GM20000 (cell line): ENCODE measurements around the gene ZCRB1.

Experiments
- DNase-seq: peaks from one replicate; pipeline ENCODE4 v3.0.0; 2012; ENCODE audit warnings: low spot score
- TF ChIP-seq, protein P1 (sequence below): IDR thresholded peaks from 2 replicates; pipeline ENCODE4 v1.5.1; 2012; ENCODE audit warnings: mild to moderate bottlenecking, control low read depth; ENCODE audit errors: extremely low read depth, missing control alignments

ZCRB1 gene

DNA sequence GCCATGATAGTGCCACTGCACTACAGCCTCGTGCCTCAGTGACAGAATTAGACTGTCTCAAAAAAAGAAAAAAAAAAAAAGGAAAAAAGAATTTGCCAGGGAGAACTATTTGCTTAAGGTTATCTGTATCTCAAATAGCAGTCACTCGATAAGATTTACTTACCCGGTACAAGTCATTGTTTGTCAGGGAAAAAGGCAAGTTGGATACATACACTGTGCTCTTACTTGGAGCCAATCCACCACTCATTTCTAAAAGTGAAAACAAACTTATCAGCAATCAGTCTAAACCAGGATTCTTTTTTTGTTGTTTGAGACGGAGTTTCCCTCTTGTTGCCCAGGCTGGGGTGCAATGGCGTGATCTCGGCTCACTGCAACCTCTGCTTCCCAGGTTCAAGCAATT lies 2.0 kb downstream of the ZCRB1 start:
- no peak for DNase-seq
- TF ChIP-seq, protein P1, sequence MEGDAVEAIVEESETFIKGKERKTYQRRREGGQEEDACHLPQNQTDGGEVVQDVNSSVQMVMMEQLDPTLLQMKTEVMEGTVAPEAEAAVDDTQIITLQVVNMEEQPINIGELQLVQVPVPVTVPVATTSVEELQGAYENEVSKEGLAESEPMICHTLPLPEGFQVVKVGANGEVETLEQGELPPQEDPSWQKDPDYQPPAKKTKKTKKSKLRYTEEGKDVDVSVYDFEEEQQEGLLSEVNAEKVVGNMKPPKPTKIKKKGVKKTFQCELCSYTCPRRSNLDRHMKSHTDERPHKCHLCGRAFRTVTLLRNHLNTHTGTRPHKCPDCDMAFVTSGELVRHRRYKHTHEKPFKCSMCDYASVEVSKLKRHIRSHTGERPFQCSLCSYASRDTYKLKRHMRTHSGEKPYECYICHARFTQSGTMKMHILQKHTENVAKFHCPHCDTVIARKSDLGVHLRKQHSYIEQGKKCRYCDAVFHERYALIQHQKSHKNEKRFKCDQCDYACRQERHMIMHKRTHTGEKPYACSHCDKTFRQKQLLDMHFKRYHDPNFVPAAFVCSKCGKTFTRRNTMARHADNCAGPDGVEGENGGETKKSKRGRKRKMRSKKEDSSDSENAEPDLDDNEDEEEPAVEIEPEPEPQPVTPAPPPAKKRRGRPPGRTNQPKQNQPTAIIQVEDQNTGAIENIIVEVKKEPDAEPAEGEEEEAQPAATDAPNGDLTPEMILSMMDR: no peak

DNA sequence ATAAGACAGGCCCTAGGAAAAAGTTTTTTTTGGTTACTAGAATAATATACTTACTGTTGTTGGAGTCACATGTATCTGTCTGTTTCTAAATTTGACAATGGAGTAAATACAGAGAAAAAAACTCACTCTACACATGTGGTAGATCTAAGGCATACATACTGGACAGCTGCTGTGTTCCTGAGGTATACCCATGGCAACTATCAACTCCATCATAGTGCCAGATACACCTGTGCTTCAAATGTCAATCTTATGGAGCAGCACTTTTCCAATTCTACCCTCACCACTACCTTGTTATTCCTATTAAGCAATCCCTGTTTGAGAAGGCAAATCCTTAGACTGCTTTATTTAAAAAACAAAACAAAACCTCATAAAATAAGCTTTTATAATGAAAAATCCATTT lies 3.3 kb downstream of the ZCRB1 start:
- TF ChIP-seq, protein P1: no peak
- DNase-seq: no peak

DNA sequence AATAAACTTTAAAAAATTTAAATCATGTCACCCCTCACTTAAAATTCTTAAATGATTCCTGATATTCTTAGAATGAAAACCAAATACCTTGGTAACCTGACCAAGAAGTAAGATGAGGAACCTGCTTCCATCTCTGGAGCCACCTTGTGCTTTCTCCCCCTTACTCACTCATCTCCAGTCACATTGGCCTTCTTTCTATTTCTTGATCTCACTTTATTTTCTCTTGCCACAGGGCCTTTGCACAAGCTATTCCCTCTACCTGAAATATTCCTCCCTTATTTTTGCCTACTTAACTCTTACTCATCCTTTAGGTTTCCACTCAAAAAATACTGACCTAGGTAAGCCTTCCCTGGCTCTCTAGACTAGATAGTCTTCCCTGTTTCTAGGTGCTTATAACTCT lies 5.1 kb downstream of the ZCRB1 start:
- DNase-seq: no peak
- TF ChIP-seq, protein P1: no peak

DNA sequence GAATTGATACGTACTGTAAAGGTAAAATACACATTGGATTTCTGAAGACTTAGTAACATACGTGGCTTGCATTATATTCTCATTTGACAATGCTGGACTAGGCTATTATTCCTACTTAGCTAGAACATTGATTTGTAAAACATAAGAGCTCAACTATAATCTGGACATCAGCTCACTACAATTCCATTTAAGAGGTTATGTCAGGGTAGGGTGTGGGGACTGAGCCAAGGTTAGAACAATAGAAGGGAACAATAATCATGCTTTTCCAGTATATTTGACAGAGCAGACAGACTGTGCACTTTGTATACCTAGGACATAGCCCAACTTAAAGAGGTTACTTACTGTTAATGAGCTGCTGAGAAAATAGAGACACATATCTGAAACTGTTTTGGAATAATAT lies 10.8 kb downstream of the ZCRB1 start:
- TF ChIP-seq, protein P1: no peak
- DNase-seq: no peak

DNA sequence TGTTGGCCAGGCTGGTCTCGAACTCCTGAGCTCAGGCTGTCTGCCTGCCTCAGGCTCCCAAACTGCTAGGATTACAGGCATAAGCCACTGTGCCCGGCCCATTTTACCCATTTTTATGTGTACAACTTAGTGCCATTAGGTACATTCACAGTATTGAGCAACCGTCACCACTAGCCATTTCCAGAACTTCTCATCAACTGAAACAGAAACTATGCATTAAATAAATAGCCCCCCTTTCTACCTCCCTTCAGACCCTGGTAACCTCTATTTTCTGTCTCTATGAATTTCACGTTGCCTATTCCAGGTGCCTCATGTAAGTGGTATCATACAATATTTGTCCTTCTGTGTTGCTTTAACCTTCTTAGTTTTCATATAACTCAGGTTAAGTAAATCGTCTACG lies 15.9 kb downstream of the ZCRB1 start:
- DNase-seq: no peak
- TF ChIP-seq, protein P1: no peak

DNA sequence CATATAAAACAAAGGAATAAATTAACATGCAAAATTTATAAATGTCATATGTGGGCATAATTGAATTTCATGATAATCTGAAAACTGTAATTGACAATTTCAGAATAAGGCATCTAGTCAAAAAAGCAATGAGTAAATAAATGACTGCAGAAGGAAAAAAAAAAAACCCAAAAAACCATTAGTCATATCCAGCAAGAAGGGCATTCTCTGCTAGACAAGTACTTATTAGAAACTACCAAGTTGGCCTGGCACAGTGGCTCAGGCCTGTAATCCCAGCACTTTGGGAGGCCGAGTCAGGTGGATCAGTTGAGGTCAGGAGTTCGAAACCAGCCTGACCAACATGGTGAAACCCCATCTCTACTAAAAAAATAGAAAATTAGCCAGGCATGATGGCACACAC lies 17.5 kb downstream of the ZCRB1 start:
- TF ChIP-seq, protein P1: no peak
- DNase-seq: no peak

DNA sequence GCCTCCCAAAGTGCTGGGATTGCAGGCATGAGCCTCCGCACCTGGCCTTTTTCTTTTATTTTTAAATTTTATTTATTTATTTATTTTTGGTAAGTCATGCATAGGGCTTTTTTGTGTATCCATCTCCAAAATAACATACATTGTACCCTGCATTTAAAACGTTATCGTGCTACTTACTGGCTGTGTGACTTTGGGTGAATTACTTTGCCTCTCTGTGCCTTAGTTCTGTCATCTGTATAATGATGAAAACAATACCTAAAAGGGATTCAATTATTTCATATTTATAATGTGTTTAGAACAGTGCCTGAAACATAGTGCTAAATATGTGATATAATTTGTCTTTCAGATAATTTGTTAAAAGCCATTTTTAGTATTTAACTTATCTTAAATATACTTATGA lies 19.6 kb downstream of the ZCRB1 start:
- TF ChIP-seq, protein P1: no peak

More for the DNA sequence above, 19.6 kb downstream of the ZCRB1 start:
- DNase-seq: no peak
